Stimulated activated CD4-positive, alpha-beta T cell treated with anti-CD3 and anti-CD28 coated beads, TNF-alpha, amount 100 ng/mL, for 4 hours (primary cell): ENCODE measurements around the gene KDM8.

Source experiments
- DNase-seq, 3 experiments: peaks; one replicate each; pipeline ENCODE4 v3.0.0-alpha.2; 2020; ENCODE audit warnings: low read depth in 3 of 3

The KDM8 gene

DNA sequence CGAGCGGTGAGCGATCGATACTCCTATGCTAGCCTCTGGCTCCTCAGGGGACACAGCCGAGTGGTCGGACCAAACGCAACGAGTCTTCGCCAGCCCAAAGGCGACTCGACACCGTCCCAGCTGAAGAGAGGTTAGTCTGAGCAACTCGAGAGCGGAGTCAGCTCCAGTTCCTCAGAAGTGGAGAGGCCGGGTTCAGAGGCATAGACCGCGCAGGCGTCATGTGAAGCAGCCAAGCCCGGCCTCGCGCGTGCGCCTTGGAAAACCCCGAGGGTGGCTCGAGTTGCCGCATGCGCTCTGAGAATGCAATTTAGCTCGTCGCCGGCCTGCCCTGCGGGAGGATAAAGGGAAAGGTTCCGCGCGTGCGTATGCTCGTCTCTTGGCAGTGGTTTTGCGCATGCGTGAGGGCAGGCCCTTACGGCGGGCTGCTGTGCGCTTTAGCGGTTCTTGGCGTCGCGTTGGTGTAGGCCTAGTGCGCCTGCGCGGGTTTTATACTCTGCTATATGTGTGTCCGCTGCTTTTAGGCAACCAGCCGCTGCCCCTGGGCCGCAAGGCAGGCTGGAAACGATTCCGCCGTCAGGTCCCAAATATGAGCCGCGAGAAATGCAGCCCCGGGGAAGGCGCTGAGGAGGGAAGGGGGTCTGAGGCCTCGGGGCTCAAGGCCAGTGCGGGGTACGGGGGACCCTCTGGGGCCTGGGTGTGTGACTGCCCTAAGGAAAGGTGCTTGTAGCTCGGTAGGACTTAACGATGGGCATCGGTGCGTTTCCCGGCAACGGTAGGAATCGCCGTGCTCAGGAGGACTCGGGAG is at the start of gene KDM8:
TSS of gene KDM8 (plus strand) at position 20 of the 805 bp plus-strand sequence. CDS start 6,598 bp downstream, outside the sequence.
- DNase-seq = peak; percentile 95 to 100 (median 98)

DNA sequence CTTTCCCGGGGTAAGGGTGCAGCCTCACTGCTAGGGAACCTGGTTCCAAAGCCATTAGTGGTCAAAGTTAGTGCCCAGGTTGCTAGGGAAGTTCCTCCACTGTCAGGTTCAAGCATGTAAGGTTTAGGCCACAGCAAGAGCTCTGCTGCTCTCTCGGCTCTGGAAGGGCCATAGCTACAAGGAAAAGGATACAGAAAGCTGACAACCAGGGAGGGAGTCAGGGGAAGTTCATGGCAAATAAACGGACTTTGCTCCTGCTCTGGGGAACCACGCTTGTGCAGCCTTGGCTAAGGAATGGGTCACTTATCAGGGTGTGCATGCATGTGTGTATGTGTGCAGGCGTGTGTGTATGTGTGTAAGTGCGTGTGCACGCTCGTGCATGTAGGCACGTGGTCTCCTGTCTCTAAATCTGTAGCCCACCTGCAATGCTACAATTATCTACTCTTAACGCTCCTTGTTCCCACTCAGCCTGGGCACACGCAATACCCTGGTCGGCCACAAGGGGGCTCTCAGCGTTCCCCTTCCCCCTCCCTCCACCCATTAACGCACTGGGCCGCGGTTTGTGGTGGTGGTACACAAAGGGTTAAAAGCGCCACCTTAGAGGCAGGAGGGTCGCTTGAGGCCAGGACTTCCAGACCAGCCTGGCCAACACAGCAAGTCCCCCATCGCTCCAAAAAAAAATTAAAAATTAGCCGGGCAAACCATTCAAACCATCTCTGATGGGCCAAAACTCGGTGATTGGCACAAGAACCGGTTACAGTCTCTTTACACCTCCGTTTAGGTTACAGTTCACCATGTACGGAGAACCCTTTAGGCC is 48.4 kb upstream of the KDM8 start:
- DNase-seq = peak; percentile 56 to 72 (median 57)

DNA sequence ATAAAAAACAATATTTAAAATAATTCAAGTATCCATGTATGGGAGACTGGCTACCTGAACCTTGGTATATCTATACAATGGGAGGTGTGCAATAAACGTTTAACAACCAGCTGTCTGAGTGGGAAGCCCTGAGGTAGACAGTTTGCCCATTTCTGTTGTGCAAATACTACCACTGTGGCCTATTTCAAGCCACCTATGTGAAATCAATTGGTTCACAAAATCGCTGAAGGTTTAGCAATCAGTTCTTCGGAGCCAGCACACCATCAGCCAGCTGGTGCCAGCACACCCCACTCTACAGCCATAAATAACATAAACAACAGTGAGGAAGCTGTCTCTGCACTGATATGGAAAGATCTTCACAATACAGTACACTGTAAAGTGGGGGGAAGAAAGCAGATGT is 46.7 kb upstream of the KDM8 start:
- DNase-seq = no peak

DNA sequence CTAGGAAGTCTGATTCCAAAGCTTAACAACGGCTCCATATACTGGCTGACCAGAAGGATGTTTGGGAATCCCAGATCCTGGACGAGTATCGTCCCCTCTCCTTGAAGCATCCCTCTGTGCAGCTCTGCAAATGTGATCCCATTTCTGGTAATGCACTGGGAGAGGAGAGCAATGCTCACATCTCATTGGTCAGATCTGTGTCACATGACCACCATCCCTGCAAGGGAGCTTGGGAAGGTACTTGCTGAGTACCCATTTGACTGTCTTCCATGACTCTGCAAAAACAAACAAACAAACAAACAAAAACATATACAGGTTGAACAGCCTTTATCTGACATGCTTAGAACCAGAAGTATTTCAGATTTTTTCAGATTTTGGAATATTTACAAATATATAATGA is 41.9 kb upstream of the KDM8 start:
- no peak for DNase-seq

DNA sequence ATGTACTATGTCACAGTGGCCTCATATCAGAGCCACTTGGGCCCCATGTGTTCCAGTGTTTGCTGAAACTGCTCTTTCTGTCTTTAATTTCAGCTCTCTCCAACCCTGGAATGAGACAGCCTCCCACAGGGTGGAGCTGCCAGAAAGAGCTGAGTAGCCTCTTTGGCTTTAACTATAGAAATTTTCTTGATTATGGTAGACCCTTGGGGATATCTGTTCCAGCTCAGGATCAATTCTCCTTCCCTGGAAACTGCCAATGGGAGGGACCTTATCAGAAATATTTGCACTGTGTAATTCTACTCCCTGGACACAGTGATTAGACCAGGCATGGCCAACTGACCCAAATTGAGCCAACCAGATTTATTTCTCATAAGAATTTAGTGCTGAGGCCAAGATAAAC is 39.0 kb upstream of the KDM8 start:
- DNase-seq = no peak

DNA sequence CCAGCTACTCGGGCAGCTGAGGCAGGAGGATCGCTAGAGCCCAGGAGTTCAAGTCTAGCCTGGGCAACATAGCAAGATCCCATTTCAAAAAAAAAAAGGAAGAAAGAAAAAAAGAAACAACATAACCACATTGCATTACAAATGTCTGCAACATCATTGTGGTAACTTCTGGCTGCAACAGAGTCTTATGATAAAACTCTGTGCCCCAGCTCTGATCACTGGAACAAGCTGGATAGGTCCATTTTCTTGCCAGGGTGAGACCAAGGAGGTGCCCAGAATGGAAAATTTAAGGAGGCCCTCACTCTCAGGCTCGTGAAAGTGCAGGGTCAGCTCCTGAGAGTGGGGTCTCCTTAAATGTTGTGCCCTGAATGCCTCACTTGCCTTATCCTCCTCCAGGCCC is 37.8 kb upstream of the KDM8 start:
- no peak for DNase-seq

DNA sequence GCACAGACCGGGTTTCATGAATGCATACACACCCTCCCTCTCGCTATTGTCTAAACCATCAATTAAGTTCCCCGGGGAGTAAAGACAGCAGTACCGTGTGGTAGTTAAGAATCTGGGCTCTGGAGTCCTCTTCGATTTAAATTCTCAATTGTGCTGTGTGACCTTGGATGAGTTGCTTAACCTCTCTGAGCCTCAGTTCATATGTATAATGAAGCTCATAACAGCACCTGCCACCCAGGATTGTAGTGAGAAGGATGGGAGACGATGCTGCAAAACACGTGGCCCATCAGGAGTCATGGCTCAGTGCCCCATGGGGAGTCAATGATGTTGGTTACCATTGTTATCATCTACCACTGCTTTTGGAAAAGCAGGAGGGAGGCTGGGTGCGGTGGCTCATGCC is 34.5 kb upstream of the KDM8 start:
- no peak for DNase-seq

DNA sequence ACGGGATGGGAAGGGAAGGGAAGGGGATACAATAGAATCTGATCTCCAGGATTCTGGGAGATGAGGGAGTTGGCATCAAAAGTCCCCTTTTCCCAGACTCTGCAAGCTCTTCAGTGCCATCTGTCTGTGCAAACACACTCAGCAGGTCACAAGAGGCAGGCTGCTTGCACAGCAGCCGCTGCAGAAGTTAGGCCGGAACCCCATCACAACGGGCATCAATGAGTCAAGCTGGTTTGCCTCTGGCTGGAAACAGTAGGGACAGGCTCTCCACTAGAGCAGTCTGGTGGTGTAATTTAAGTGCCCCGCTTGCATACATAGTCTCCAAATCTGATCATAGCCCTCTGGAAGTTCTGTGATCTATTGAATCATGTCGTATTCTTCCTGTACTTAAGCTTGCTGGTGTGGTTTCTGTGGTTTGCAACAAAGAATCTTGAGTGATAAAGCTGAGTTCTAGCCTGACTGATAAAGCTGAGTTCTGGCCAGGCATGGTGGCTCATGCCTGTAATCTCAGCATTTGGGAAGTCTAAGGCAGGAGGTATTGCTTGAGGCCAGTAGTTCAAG is 33.7 kb upstream of the KDM8 start:
- peak in 2 of 3 experiments; percentile 34 to 40 for DNase-seq

DNA sequence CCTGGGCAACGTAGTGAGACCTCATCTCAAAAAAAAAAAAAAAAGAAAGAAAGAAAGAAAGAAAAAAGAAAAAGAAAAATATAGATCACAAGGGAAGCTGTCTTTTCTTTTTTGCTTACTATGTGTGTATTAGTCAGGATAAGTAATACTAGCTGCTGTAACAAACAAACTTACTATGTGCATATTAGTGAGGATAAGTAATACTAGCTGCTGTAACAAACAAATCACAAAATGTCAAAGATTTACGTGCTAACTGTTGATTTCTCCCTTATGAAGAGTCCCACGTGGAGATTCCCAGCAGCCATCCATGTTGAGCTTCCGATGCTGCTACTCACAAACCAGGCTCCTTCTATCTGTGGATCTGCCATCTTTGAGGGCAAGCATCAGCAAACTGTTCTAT is 31.7 kb upstream of the KDM8 start:
- DNase-seq = no peak

DNA sequence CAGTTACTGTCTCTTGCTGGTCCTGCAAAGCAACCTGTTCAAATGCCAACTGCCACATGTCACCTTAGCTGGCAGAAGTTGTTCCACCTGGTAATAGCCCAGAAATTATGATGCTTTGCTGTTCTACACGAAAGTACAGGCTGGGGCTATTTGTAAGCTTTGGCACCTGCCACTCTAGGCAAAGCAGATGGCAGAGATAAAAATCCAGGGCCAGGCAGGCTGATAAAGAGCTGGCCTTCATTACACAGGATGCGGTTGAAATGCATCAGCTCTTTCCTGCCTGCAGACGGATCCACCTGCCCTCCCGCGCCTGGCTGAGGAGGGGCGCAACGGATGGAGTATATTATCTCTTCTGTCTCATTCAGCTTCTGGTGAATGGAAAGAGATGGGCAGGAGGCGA is 29.3 kb upstream of the KDM8 start:
- DNase-seq = peak in 2 of 3 experiments; percentile 17 to 24

DNA sequence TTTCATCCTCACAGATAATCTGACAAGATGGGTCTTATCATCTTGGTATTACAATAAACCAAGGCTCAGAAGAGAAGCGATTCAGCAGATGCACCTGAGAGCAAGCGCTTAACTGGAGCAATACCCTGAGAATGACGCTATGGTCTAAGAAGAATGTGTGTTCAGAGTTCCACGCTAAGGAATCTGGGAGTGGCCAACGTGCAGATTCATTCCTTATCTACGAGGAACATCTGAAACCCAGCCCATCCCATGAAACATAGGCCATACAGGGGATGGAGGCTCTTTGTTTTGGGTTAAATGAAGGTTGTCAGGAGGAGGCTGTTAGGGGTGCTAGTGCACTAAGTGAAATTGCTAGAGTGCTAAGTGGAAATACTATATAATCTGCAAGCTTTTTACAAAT is 28.5 kb upstream of the KDM8 start:
- no peak for DNase-seq

DNA sequence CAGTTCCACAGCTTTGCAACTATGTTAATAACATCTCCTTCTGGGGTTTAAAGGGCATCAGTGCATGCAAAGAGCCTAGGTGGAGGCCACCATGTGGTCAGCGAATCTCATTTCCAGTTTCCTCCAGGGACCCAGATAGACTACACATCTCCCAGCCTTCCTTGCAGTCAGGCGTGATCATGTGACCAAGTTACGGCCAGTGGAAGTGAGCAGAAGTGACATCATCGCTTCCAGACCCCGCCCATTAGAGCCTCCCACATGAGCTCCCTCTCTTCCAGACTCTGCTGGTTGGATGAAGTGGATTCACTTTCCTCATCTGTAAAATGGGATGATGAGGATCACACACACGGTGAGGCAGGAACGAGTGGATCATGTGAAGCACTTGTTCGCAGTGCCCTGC is 27.4 kb upstream of the KDM8 start:
- DNase-seq = no peak

DNA sequence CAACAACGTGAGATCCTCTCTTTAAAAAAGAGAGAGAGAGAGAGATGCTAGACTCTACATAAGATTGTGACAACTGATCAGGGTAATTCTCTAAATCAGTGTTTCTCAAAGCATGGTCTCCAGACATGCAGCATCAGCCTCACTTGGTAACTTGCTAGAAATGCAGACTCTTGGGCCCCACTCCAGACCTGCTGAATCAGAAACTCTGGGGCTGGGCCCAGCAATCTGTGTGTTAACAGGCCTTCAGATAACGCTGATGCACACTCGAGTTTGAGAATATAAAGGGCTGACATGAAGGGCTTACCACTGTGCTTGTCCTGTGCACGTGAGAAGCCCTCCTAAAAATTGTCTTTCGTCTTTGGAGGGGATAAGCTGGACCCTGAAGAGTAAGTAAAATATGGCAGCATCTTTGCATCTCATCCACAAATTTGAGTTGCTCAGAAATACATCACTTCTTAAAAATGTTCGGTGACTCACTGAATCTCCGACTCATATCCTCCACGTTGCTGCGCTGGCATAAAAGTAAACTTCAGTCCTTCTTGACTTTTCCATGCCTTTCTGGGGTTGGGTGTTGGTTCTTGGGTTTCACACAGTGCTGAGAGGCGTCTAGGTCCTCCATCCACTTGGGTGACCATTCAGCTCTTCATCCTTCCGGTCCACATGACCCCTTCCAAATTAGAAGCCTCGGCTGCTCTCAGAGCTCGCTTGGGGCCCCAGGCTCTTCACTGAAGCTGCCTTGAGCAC is 26.1 kb upstream of the KDM8 start:
- DNase-seq = peak in 1 of 3 experiments; percentile 18

DNA sequence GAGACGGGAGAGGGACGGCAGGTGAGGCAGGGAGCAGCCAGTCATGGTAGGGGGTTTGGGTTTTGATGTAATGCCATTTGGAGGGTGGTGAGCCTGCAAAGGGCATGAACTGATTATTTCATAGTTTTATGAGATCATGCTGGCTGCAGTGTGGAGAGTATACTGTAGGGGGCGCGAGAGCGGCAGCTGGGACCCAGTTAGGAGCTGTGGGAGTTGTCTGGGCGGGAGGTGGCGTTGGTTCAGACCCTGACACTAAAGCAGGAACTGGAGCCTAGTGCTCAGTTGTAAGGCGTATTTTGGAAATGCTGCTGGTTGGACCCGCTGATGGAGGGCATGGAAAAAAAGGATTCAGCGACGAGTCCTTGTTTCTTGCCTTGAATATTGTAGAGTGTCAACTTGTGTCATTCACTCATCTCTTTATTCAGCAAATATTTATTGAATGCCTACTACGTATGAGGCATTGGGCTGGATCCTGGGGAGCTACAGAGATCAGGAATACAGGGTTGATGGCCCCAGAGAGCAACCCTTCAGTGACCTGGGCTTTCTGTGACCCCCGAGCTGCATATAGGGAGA is 23.7 kb upstream of the KDM8 start:
- peak; percentile 53 to 80 (median 77) for DNase-seq

DNA sequence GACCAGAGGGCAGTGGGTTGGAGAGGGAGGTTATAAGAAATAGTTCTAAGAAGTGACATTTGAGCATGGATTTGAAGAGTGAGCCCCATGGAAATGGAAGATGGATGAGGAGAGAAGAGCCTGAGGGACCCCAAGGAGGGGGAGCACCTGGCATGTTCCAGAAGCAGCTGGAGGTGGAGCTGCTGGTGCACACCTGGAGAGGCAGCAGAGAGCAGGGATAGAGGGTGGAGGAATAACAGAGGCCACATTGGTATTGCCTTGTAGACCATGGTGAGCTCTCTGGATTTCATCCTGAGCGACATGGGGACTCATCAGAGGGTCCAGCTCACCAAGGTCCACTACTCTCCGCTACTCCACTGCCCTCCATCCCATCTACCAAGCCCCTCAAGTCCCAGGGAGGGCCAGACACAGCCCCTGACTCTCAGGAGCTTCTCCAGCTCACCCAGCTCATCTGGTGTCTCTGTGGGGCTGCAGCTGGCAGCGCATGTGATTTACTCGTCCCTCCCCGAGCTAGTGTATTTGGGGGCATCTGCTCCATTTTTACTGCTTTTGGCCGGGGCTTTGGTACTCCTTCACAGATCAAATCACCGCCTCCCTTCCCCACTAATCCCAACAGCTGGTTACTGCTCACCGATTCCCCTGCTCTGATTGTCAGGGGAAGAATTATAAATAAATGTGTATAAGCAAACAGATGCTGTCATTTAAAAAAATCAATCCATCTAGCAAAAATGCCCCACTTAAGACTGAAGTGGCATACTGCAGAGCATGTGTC is 22.1 kb upstream of the KDM8 start:
- DNase-seq = no peak

DNA sequence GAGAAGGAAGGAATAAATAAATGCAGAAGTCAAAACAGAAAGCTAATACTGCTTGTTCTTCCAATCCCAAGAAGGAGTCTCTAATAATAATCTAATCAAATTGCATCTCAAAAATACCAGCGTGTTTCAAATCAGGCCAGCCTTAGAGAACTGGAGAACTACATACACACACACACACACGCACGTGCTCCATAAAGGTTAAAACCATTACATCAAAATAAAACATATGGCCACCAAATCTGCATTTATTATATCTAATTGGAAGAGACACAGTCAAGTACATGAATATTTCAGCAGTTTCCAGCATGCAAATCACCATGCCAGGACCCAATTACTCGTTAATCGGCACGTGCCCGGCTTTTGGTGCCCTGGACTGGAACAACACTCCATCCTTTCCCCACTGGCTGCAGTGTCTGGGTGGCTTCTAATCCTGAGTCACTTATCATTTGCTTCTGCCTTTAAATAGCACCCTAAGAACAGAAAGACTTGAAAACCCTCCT is 20.4 kb upstream of the KDM8 start:
- no peak for DNase-seq

DNA sequence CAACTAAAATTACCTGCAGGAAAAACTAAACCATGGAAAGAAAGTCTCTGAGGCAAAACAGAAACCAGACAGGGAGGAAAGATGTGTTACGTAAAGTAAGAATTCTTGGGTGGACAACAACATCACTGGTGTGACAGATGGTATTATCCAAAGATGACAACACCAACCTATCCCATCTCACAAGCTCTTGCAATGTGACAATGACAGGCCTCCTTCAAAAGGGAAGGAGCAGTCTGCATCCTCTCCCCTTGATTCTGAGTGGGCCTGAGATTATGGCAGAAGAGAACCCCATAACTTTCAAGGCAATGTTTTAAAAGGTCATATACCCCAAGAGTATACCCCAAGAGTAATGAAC is 17.6 kb upstream of the KDM8 start:
- no peak for DNase-seq

DNA sequence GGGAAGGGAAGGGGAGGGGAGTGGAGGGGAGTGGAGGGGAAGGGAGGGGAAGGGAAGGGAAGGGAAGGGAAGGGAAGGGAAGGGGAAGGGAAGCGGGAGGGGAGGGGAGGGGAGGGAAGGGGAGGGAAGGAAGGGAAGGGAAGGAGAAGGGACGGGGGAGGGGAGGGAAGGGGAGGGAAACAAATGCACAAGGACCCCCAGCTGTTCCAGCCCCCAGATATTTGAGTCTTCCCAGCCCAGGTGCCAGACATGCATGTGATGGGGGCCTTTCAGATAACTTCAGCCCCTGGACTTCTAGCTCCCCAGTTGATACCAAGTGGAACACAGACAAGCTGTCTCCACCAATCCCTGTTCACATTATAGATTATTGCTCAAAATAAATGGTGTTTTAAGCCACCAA is 14.7 kb upstream of the KDM8 start:
- DNase-seq = no peak

DNA sequence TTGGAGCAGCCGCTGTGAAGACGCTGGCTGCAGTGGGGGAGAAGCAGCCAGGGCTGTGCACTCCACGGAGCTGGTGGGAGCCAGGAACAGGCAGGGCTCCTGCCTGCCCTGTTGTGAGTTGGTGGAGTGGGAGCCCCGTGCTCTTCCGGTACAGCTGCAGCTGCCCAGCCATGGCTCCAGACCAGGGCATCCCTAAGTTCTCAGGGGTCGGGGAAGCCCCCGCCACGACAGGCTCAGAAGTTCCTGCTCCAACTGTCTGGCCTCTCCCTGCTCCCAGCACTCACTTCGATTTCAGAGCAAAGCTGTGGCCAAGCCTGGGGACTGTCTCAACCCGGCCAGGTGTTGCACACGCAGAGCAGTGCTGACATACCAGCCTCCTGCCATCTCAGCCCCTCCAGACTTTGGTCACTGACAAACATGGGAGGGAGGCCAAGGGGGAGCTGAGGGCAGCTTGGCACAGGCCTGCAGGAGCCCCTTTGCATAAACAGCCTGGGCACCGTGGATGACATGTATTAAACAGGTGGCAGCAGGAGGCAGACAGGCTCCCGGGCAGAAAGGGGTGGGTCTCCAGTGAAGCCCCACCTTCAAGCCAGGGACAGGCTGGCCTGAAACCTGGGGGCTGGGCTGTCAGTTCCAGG is 13.9 kb upstream of the KDM8 start:
- no peak for DNase-seq

DNA sequence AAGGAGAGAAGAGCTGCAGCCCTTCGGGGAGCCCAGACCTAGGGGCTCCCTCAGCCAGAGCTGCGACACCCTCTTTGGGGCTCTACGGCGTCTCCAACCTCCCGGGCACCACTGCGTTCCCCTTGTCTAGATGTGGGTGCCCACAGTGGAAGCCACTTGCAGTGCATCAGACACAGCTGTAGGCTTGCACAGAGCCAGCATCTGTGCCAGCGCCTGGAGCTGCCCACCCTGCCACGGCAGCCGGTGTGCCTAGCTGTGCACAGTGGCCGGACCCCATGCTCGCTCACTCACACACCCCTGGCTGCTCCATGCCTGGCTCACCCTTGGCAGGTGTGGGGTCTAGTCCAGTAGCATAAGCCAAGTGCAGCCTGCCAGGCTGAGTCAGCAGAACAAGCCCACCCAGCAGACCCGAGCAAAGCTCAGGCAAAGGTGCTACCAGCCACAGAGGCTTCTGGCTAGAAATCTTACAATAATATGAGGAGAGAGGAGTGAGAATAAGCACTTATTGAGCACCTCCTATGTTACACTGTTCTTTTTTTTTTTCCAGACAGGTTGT is 12.9 kb upstream of the KDM8 start:
- no peak for DNase-seq
